Ishikawa (cell line): ENCODE results near the gene NCAPG.

Experiments used
- CREB1 ChIP-seq: IDR thresholded peaks from 2 replicates; pipeline ENCODE4 v1.6.1; 2012; ENCODE audit warnings: low read depth
- EP300 ChIP-seq: IDR thresholded peaks from 2 replicates; pipeline ENCODE4 v1.6.1; 2012; ENCODE audit warnings: borderline replicate concordance
- MAX ChIP-seq: IDR thresholded peaks from 2 replicates; pipeline ENCODE4 v1.6.1; 2012
- NFIC ChIP-seq: IDR thresholded peaks from 2 replicates; pipeline ENCODE4 v1.6.1; 2012
- REST ChIP-seq: IDR thresholded peaks from 2 replicates; pipeline ENCODE4 v1.6.1; 2012; ENCODE audit warnings: low read depth, mild to moderate bottlenecking
- TAF1 ChIP-seq: IDR thresholded peaks from 2 replicates; pipeline ENCODE4 v1.6.1; 2012; ENCODE audit warnings: low read depth, mild to moderate bottlenecking

GRCh38 chr4:17805580-17806155 is 5.1 kb upstream of the NCAPG start:
- TF ChIP-seq MAX (no peak), TAF1 (no peak), CREB1 (no peak), REST (no peak), EP300 (no peak), NFIC (no peak)
